H1 (cell line): ENCODE measurements around the gene EVA1B. TPM values are rescaled to one million over a fixed set of nuclear protein-coding genes. Genes with fewer than 3 reads are reported as not detected.

Experiments
- HDAC6 ChIP-seq: IDR thresholded peaks from one replicate; pipeline ENCODE4 v1.7.1; 2012; ENCODE audit warnings: low read depth, mild to moderate bottlenecking, inconsistent platforms, low read length, moderate library complexity
- KDM5A ChIP-seq: fragments of 200-600 bp; IDR thresholded peaks from 2 replicates; pipeline ENCODE4 v1.7.1; 2012; ENCODE audit warnings: mild to moderate bottlenecking, low read length, inconsistent platforms, mixed read lengths
- PHF8 ChIP-seq: fragments of 200-600 bp; sonication (generic); conservative IDR thresholded peaks from 2 replicates; pipeline ENCODE4 v1.7.1; 2012; ENCODE audit warnings: low read depth, mild to moderate bottlenecking, inconsistent platforms, low read length, moderate library complexity
- RBBP5 ChIP-seq: IDR thresholded peaks from 2 replicates; pipeline ENCODE4 v1.7.1; 2012; ENCODE audit warnings: low read depth, mild to moderate bottlenecking, inconsistent platforms, low read length, moderate library complexity, borderline replicate concordance
- RNF2 ChIP-seq: fragments of 200-900, 300-1000 bp; sonication (generic); IDR thresholded peaks from 2 replicates; pipeline ENCODE4 v1.7.1; 2016; ENCODE audit warnings: borderline replicate concordance, low read depth, mild to moderate bottlenecking, antibody characterized with exemption, low read length; ENCODE audit not compliant: poor library complexity, severe bottlenecking; ENCODE audit errors: missing control alignments
- SP1 ChIP-seq: IDR thresholded peaks from 2 replicates; pipeline ENCODE4 v1.6.1; 2011; ENCODE audit warnings: low read depth, low read length
- SP2 ChIP-seq: IDR thresholded peaks from 2 replicates; pipeline ENCODE4 v1.6.1; 2012; ENCODE audit warnings: mild to moderate bottlenecking, low read length, inconsistent platforms
- TAF1 ChIP-seq: IDR thresholded peaks from 2 replicates; pipeline ENCODE4 v1.6.1; 2011; ENCODE audit warnings: mild to moderate bottlenecking, low read depth, low read length
- TBP ChIP-seq: IDR thresholded peaks from 2 replicates; pipeline ENCODE4 v1.6.1; 2011; ENCODE audit warnings: low read depth, low read length, improper control_type of control experiment
- polyA plus RNA-seq, 7 experiments: library from polyadenylated mRNA; depleted of rRNA in 3 of 7; stranded (reverse) in 5 of 7; unstranded in 2 of 7; fragments of >200 nt in 5 of 7; fragments of 200-250 nt in 2 of 7; gene quantifications; 1 replicate in 5 of 7; 2 replicates in 1 of 7; 4 replicates in 1 of 7; pipeline versions ENCODE4 v1.2.1 to v1.2.3, GENCODE V29; 2011 to 2013; ENCODE audit warnings: missing spikeins in 2 of 7, mixed read lengths in 2 of 7
- total RNA-seq: library from RNA; stranded (reverse); fragmentation: NEBNext Ultra II Directional; extraction: Animal tissue kit (Norgen Biotek cat#: 25700); gene quantifications from 2 replicates; pipeline ENCODE4 v1.2.1, GENCODE V29; 2021

The EVA1B gene
- total and polyA plus RNA-seq, 2 of the 8 experiments (the other 6 are each of a cell fraction or from before 2014, with no cell fraction given), result 10.0 to 19.9 TPM

DNA sequence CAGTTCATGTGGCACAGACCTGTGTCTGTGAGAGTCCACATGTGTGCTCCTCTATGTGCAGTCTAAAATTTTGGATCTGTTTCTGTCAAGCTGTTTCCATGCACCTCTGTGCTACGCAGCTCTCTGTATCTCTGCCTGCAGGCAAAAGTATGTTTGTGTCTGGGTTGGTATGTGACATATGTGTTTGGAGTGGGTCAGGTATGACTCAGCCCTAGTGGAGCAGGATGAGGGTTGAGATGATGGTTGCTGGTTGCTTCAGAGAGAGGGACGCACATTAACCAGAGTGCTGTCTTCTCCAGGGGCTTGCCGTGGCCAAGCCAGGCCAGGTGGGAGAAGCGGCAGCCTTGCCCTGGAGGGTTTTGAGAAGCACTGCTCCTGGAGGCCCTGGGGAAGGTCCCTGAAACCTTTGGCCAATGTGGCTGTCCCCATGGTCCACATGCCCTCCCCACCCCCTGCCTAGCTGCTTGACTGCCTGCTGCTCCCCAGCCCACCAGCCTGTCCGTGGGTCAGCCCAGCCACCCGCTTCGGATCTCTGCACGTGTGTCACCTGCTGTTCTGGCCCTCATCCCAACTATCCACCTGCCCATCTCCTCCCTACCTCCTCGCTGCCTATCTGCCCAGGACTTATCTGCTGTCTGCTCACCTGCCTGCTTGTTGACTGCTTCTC is 4.1 kb upstream of the EVA1B start (continued):
- TF ChIP-seq PHF8 (no peak), KDM5A (no peak), SP1 (no peak), SP2 (no peak), HDAC6 (no peak), TAF1 (no peak), RNF2 (no peak), RBBP5 (no peak), TBP (no peak)
- TF ChIP-seq, all 59 proteins: peak for 0
